HepG2 (cell line): ENCODE data around the gene DDX10. TPM values are rescaled to one million over a fixed set of nuclear protein-coding genes. Genes with fewer than 3 reads are reported as not detected.
"Not testable (repeated sequence)": the region's sequence is repeated elsewhere in the genome, so short reads cannot be mapped to it uniquely, and the experiment has no call there.

Source experiments
- ATAC-seq: fragments of 200-7000 bp; cut with Tn5 transposase; 3 replicates; pipeline ENCODE4 v1.9.1; 2020; ENCODE audit warnings: mild to moderate bottlenecking, moderate library complexity
- BruUV-seq: library from RNA; stranded (reverse); fragments of 400-500 nt; replicated peaks from 2 replicates; lab custom pipeline; 2021; lab: Mats Ljungman, UMichigan
- CTCF ChIA-PET: fragments of 300-600 bp; formaldehyde crosslinking; extraction: SDS; loops from one replicate; lab custom pipeline; 2021; ENCODE audit warnings: low total read pairs, inconsistent platforms, low intra/inter-chr PET ratio; lab: Yijun Ruan, JAX
- POLR2A ChIA-PET: fragments of 350-600 bp; sonication (Branson Sonifier 250); formaldehyde crosslinking; loops from one replicate; lab custom pipeline; 2020; ENCODE audit warnings: antibody characterized with exemption, inconsistent platforms; lab: Yijun Ruan, JAX
- DNase-seq: peaks from one replicate; pipeline ENCODE4 v3.0.0-alpha.2; 2015; ENCODE audit warnings: low spot score
- FAIRE-seq: peaks from 3 replicates; lab custom pipeline; 2011; peaks lifted over from hg19 to GRCh38; lab: Jason Lieb, UNC
- H2AFZ ChIP-seq: one replicate; pipeline ENCODE4 v1.6.1; 2011; ENCODE audit warnings: low read length, inconsistent platforms
- H3K27ac ChIP-seq: fragments of 300-600 bp; 3 replicates; pipeline ENCODE4 v1.8.0; 2011; ENCODE audit warnings: mixed run types, mild to moderate bottlenecking, mixed read lengths, low read length, inconsistent platforms; ENCODE audit not compliant: insufficient read depth; ENCODE audit errors: extremely low read length
- H3K27me3 ChIP-seq, 2 experiments: fragments of 200-600 bp in 1 of 2; 2 replicates in 1 of 2; 3 replicates in 1 of 2; pipeline versions ENCODE4 v1.6.0 to v1.8.0; 2011; ENCODE audit warnings: low read length in 2 of 2, mild to moderate bottlenecking in 2 of 2, moderate library complexity in 2 of 2, inconsistent platforms in 1 of 2; ENCODE audit not compliant: insufficient read depth in 2 of 2, control insufficient read depth in 1 of 2
- H3K36me3 ChIP-seq, 2 experiments: fragments of 200-600 bp in 1 of 2; replicated peaks in 1 of 2; 2 replicates in 1 of 2; 3 replicates in 1 of 2; pipeline versions ENCODE4 v1.5.1 to v1.8.0; 2011; ENCODE audit warnings: low read length in 2 of 2, inconsistent platforms in 1 of 2; ENCODE audit not compliant: insufficient read depth in 2 of 2, control insufficient read depth in 1 of 2
- H3K4me1 ChIP-seq: 2 replicates; pipeline ENCODE4 v1.5.1; 2012; ENCODE audit warnings: low read length, inconsistent platforms; ENCODE audit not compliant: insufficient read depth
- H3K4me2 ChIP-seq: 2 replicates; pipeline ENCODE4 v1.6.0; 2011; ENCODE audit warnings: low read depth, low read length, inconsistent platforms
- H3K4me3 ChIP-seq, 3 experiments: fragments of 200-600 bp in 1 of 3; sonication (generic), shearing (Covaris generic) in 1 of 3; replicated peaks in 1 of 3; 2 replicates each; pipeline ENCODE4 v1.5.1; 2011 to 2016; ENCODE audit warnings: low read length in 3 of 3, inconsistent platforms in 2 of 3, low read depth in 2 of 3, mild to moderate bottlenecking in 2 of 3, control low read depth in 1 of 3, mixed read lengths in 1 of 3; ENCODE audit not compliant: insufficient read depth in 1 of 3
- H3K79me2 ChIP-seq: one replicate; pipeline ENCODE4 v1.6.1; 2011; ENCODE audit warnings: low read length, inconsistent platforms; ENCODE audit not compliant: insufficient read depth
- H3K9ac ChIP-seq: 2 replicates; pipeline ENCODE4 v1.6.0; 2011; ENCODE audit warnings: mild to moderate bottlenecking, low read depth, low read length, inconsistent platforms; ENCODE audit not compliant: insufficient read depth
- H3K9me3 ChIP-seq: 2 replicates; pipeline ENCODE4 v1.5.1; 2012; ENCODE audit warnings: mild to moderate bottlenecking, low read length
- H4K20me1 ChIP-seq: 2 replicates; pipeline ENCODE4 v1.6.0; 2011; ENCODE audit warnings: inconsistent platforms, mild to moderate bottlenecking, low read length, moderate library complexity; ENCODE audit not compliant: insufficient read depth
- DMAP1 ChIP-seq: IDR thresholded peaks from 2 replicates; pipeline ENCODE4 v1.6.1; 2016
- HOMEZ ChIP-seq: IDR thresholded peaks from 2 replicates; pipeline ENCODE4 v1.6.1; 2016; ENCODE audit warnings: low read depth
- LBX2 ChIP-seq: sonication (generic); formaldehyde crosslinking; IDR thresholded peaks from 2 replicates; pipeline ENCODE4 v1.5.0; 2020; ENCODE audit warnings: missing genetic modification reagents, mild to moderate bottlenecking, borderline replicate concordance
- LRRFIP1 ChIP-seq: sonication (generic); formaldehyde crosslinking; conservative IDR thresholded peaks from 2 replicates; pipeline ENCODE4 v1.4.0; 2020; ENCODE audit warnings: missing genetic modification reagents
- MAFF ChIP-seq: IDR thresholded peaks from 2 replicates; pipeline ENCODE4 v1.6.1; 2011; ENCODE audit warnings: low read depth, low read length, improper control_type of control experiment
- MYC ChIP-seq: sonication (generic); formaldehyde crosslinking; IDR thresholded peaks from 2 replicates; pipeline ENCODE4 v1.9.0; 2021; ENCODE audit warnings: missing genetic modification reagents, borderline replicate concordance
- ZBTB49 ChIP-seq: sonication (generic); formaldehyde crosslinking; IDR thresholded peaks from 2 replicates; pipeline ENCODE4 v1.4.0; 2020; ENCODE audit warnings: missing genetic modification reagents, borderline replicate concordance
- ZNF510 ChIP-seq: sonication (generic); formaldehyde crosslinking; IDR thresholded peaks from 2 replicates; pipeline ENCODE4 v1.4.0; 2020; ENCODE audit warnings: low read depth, mild to moderate bottlenecking, missing genetic modification reagents
- WGBS: methylation state at CpG from one replicate; pipeline ENCODE4 v1.1.6; 2017; ENCODE audit warnings: low lambda C conversion rate; 5-methylcytosine and 5-hydroxymethylcytosine counted together
- in situ Hi-C: cut with HindIII; loops from 2 replicates; pipeline ENCODE4 v1.10.0; 2017; ENCODE audit warnings: low pct_unique_long_range_greater_than_20kb; ENCODE audit not compliant: extremely low pct_ligation_motif_present
- intact Hi-C: fragments of 100-400 bp; cut with micrococcal nuclease; formaldehyde crosslinking; loops from one replicate; pipeline ENCODE4 v1.10.0; 2022; ENCODE audit not compliant: unreplicated experiment
- polyA plus RNA-seq, 8 experiments: library from polyadenylated mRNA; depleted of rRNA in 3 of 8; stranded (reverse) in 7 of 8; unstranded in 1 of 8; fragments of >200 nt; fragmentation: Illumina TruSeq in 4 of 8; extraction: Trizol in 4 of 8; gene quantifications; 2 replicates each; pipeline versions ENCODE4 v1.2.1 to v1.2.3, GENCODE V29; 2011 to 2016; ENCODE audit warnings: low read depth in 4 of 8, missing spikeins in 1 of 8, mixed read lengths in 1 of 8; ENCODE audit not compliant: insufficient read depth in 1 of 8
- total RNA-seq, 5 experiments: library from RNA; depleted of rRNA; stranded (reverse); fragments of >200 nt; fragmentation: Illumina TruSeq; extraction: Trizol; gene quantifications; 2 replicates each; pipeline ENCODE4 v1.2.3, GENCODE V29; 2016; ENCODE audit warnings: low read depth in 1 of 5

The DDX10 gene
- total and polyA plus RNA-seq, 2 of the 13 experiments (the other 11 are each of a cell fraction or from before 2014, with no cell fraction given): 17.0 to 32.0 TPM

- peak; percentile 60; the same call in 1 of the 2 replicates for TF ChIP-seq HOMEZ
- no peak for TF ChIP-seq LBX2 (CRISPR knock-in tag)
These were observed 70.2 kb downstream of the DDX10 start (continued) for GRCh38 chr11:108734956-108735559.

GRCh38 chr11:108740132-108740531 is 75.3 kb downstream of the DDX10 start:
- H3K4me1 ChIP-seq, FAIRE-seq, H3K4me3 ChIP-seq, ATAC-seq, H3K4me2 ChIP-seq, H3K27me3 ChIP-seq, BruUV-seq, H2AFZ ChIP-seq, H3K36me3 ChIP-seq, H3K9ac ChIP-seq, H3K27ac ChIP-seq, DNase-seq, in situ Hi-C loops, H3K79me2 ChIP-seq, H4K20me1 ChIP-seq, POLR2A ChIA-PET, CTCF ChIA-PET, intact Hi-C loops: not testable (repeated sequence)
- 95% methylated on average over 2 of the region's 2 CpGs for WGBS
- H3K9me3 ChIP-seq: peaks cover 12% of the 10 kb centered on the region; the same call in 1 of the 2 replicates

- Histone ChIP-seq H3K4me1 (no peaks in the 10 kb centered on the region), H3K9ac (no peak overlapping the region), H3K27ac (no peak overlapping the region), H3K79me2 (no peaks in the 10 kb centered on the region), H2AFZ (no peak overlapping the region), H3K27me3 (no peaks in the 10 kb centered on the region), H3K36me3 (no peaks in the 10 kb centered on the region), H3K9me3 (peaks cover 12% of the 10 kb centered on the region; the same call in 1 of the 2 replicates), H3K4me2 (no peak overlapping the region), H3K4me3 (no peak overlapping the region), H4K20me1 (no peaks in the 10 kb centered on the region)
- in situ Hi-C loops: no loop called here
- intact Hi-C loops: no loop called here
- WGBS: 99% methylated on average over 3 of the region's 3 CpGs
- ChIA-PET CTCF (no interaction called here), POLR2A (no interaction called here)
- FAIRE-seq: no peak
- ATAC-seq: no peak
- no peak for DNase-seq
- no TSS peak for BruUV-seq
- TF ChIP-seq DMAP1 (CRISPR knock-in tag): no peak
- no peak for TF ChIP-seq ZNF510 (CRISPR knock-in tag)
- no peak for TF ChIP-seq ZBTB49
- no peak for TF ChIP-seq MYC (CRISPR knock-in tag)
- no peak for TF ChIP-seq MAFF
- no peak for TF ChIP-seq LRRFIP1 (CRISPR knock-in tag)
These were observed 79.0 kb downstream of the DDX10 start for GRCh38 chr11:108743851-108744250.
